ENCODE measurements around the gene STK39. TPM values are rescaled to one million over a fixed set of nuclear protein-coding genes. Genes with fewer than 3 reads are reported as not detected.
A peak's percentile ranks its signal among the peaks of the same experiment; 100 is the strongest.

Gene STK39
- total and polyA plus RNA-seq, 2 donors (not counting 1 experiment from before 2014, with no cell fraction given) = 2.3 to 14.6 TPM

DNA sequence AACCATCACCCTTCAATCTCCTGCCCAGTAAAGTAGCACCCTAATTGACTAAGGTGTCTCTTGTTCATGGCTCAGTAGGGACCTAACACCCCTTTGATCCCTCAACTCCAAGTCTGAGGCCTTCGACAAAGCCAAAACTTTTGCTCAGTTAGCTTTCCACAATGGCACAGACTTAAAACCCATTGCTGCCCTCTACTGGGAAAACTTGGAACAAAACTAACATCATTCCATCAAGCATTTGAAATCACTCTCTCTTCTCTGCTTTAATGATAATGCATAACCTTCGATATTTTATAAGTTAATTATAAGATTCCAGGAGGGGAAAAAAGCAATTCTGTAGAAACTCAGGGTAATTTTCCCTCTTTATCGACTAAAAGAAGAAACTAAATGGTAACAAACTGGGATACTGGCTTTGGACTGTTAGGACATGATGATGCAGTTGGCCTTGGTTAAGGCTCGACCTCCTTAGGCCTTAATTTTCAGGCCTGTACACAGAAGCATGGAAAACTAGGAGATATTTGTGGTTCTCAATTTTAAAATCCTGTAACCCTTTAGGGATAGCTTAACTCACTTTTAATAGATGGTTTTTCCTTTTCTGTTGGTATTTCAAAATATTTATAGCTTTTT lies 127.8 kb downstream of the STK39 start:
- H3K27me3 Mint-ChIP-seq = no peaks in the 10 kb centered on the region

More for the DNA sequence above, 127.8 kb downstream of the STK39 start:
- H3K27ac Mint-ChIP-seq = no peak overlapping the region
- Histone ChIP-seq H4K20me1 (ENCODE audit: control insufficient read depth, insufficient read depth, low read length, poor library complexity, severe bottlenecking) (no peaks in the 10 kb centered on the region), H2AFZ (ENCODE audit: insufficient read depth, low read depth, low read length, poor library complexity, severe bottlenecking) (peak overlapping the region; percentile 51), H3K36me3 (replicated peaks in 1 of 2; ENCODE audit: control extremely low read depth in 1 of 2, control insufficient read depth in 1 of 2, extremely low read depth in 1 of 2, insufficient read depth in 2 of 2, low read length in 1 of 2) (peaks cover 0 to 6% of the 10 kb centered on the region in 2 experiments), H3K27ac (ENCODE audit: low read length in 2 of 2) (no peak overlapping the region), H3K4me3 (ENCODE audit: control extremely low read depth in 1 of 5, extremely low read depth in 1 of 5, insufficient read depth in 1 of 5, low read depth in 2 of 5, low read length in 4 of 5) (no peak overlapping the region), H3K4me1 (ENCODE audit: control insufficient read depth in 2 of 2, insufficient read depth in 2 of 2, low read length in 2 of 2) (peaks cover 4 to 8% of the 10 kb centered on the region in 2 donors), H3K9ac (ENCODE audit: low read length) (no peak overlapping the region), H3K9me3 (ENCODE audit: control extremely low read depth in 1 of 3, control insufficient read depth in 2 of 3, insufficient read depth in 1 of 3, low read length in 2 of 3) (no peaks in the 10 kb centered on the region), H3K4me2 (replicated peaks; ENCODE audit: low read depth, low read length, poor library complexity, severe bottlenecking) (peak overlapping the region; percentile 12), H3K79me2 (ENCODE audit: control insufficient read depth, insufficient read depth, low read length) (no peaks in the 10 kb centered on the region), H3K27me3 (replicated peaks in 1 of 4; ENCODE audit: control extremely low read depth in 1 of 4, control insufficient read depth in 3 of 4, insufficient read depth in 4 of 4, low read length in 3 of 4) (no peaks in the 10 kb centered on the region)
- intact Hi-C loops (cut with micrococcal nuclease) = loop anchor here (1.0 to 10.0 kb wide), 3 partner anchors 154 to 857 kb away; no protein-coding TSS in a partner anchor
- POLR2A ChIA-PET = no interaction called here
- WGBS (ENCODE audit: insufficient coverage) = no CpG with 5 or more reads among the region's 4 CpGs
- ATAC-seq (ENCODE audit: low read depth) (peak; percentile 61), DNase-seq (peak; percentile 63)
- no peaks in the 10 kb centered on the region for H3K4me1 Mint-ChIP-seq
- TF ChIP-seq, protein P1, sequence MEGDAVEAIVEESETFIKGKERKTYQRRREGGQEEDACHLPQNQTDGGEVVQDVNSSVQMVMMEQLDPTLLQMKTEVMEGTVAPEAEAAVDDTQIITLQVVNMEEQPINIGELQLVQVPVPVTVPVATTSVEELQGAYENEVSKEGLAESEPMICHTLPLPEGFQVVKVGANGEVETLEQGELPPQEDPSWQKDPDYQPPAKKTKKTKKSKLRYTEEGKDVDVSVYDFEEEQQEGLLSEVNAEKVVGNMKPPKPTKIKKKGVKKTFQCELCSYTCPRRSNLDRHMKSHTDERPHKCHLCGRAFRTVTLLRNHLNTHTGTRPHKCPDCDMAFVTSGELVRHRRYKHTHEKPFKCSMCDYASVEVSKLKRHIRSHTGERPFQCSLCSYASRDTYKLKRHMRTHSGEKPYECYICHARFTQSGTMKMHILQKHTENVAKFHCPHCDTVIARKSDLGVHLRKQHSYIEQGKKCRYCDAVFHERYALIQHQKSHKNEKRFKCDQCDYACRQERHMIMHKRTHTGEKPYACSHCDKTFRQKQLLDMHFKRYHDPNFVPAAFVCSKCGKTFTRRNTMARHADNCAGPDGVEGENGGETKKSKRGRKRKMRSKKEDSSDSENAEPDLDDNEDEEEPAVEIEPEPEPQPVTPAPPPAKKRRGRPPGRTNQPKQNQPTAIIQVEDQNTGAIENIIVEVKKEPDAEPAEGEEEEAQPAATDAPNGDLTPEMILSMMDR (IDR thresholded peaks at IDR 0.05) = peak; percentile 70
- TF ChIP-seq EZH2 (IDR thresholded peaks at IDR 0.05; ENCODE audit: borderline replicate concordance, insufficient read depth, low read depth, low read length, poor library complexity, severe bottlenecking) = no peak
- CTCF ChIA-PET = interaction anchor here (0.7 to 6.8 kb wide), 50 partner anchors 9 to 1582 kb away, joined by 3 to 145 read pairs (median 6); no protein-coding TSS in a partner anchor
- no peaks in the 10 kb centered on the region for H3K9me3 Mint-ChIP-seq (ENCODE audit: insufficient read depth)
- H3K4me3 Mint-ChIP-seq = no peak overlapping the region

All from B cell (primary cell).